Measurements from ENCODE around the gene VSTM4. TPM values are rescaled to one million over a fixed set of nuclear protein-coding genes. Genes with fewer than 3 reads are reported as not detected.
A peak's percentile ranks its signal among the peaks of the same experiment; 100 is the strongest.

Gene VSTM4
- total and polyA plus RNA-seq, 11 donors: 5.6 to 22.1 (median 15.8) TPM

DNA sequence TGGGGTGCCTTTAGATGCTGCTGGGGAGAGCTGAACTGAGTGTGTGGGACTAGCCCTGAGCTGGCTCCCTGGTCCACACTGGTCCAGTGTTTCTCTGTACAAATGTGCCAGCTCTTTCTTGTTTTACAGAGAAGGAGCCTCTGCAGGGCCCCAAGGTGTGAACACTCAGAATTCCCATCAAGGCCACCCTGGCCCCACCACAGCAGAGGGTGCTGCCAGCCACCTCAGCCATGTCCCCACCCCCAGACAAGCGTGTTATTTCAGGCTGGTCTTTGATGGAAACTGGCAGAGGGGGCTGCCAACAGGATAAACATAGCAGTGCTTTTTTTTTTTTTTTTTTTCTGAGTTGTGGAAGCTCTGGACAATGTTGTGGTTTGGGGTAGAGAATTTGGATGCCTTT lies 107.2 kb downstream of the VSTM4 start:
- H3K9me3 ChIP-seq: no peaks in the 10 kb centered on the region
- DNase-seq: peak in 4 of 5 donors; percentile 43 to 72 (median 50)
- ATAC-seq: peak; percentile 60 to 86 (median 82)
- H3K27me3 ChIP-seq: no peaks in the 10 kb centered on the region
- peak overlapping the region; percentile 28 to 90 (median 74) for H3K27ac ChIP-seq
- no peaks in the 10 kb centered on the region for H3K36me3 ChIP-seq
- no peak overlapping the region for H3K4me3 ChIP-seq
- WGBS, 4 donors: 30 to 38% (median 36%) methylated on average over 1 of the region's 1 CpG
- TF ChIP-seq POLR2A (IDR thresholded peaks at IDR 0.05): no peak
- TF ChIP-seq, protein P1, sequence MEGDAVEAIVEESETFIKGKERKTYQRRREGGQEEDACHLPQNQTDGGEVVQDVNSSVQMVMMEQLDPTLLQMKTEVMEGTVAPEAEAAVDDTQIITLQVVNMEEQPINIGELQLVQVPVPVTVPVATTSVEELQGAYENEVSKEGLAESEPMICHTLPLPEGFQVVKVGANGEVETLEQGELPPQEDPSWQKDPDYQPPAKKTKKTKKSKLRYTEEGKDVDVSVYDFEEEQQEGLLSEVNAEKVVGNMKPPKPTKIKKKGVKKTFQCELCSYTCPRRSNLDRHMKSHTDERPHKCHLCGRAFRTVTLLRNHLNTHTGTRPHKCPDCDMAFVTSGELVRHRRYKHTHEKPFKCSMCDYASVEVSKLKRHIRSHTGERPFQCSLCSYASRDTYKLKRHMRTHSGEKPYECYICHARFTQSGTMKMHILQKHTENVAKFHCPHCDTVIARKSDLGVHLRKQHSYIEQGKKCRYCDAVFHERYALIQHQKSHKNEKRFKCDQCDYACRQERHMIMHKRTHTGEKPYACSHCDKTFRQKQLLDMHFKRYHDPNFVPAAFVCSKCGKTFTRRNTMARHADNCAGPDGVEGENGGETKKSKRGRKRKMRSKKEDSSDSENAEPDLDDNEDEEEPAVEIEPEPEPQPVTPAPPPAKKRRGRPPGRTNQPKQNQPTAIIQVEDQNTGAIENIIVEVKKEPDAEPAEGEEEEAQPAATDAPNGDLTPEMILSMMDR (IDR thresholded peaks at IDR 0.05): no peak
- H3K4me1 ChIP-seq: peaks cover 0 to 47% (median 32%) of the 10 kb centered on the region in 12 donors
- intact Hi-C loops (cut with DNase I): loop anchor here in 3 of 10 donors (5.0 to 10.0 kb wide), 2 partner anchors 107 to 109 kb away; partner anchors contain the start of gene VSTM4 (in 3 of the 3)

DNA sequence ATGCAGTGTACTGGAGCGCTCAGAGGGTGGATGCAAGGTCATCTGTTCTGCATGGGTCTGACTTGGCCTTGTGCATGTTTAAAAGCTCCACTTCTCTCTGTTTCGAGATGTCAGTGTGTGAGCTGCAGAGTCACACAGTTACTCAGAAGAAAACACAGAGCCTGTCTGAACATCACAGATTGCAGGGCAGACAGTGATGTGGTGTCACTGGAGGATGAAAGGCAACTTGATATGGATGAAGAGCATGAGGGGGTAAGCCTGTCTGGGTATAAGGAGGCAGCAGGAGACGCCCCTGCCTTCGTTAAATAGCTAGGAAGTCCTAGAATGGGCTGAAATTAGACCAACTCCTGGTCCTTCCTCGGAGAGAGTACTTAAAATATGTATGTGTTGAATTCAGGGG lies 108.2 kb downstream of the VSTM4 start:
- ATAC-seq (no peak), DNase-seq (no peak)
- intact Hi-C loops (cut with DNase I): loop anchor here in 3 of 10 donors (5.0 to 10.0 kb wide), 2 partner anchors 108 to 110 kb away; partner anchors contain the start of gene VSTM4 (in 3 of the 3)
- TF ChIP-seq, protein P1 (IDR thresholded peaks at IDR 0.05): no peak
- no peak for TF ChIP-seq POLR2A (IDR thresholded peaks at IDR 0.05)
- no peaks in the 10 kb centered on the region for H3K9me3 ChIP-seq
- 51 to 65% (median 59%) methylated on average over 5 of the region's 5 CpGs for WGBS, 4 donors
- no peak overlapping the region for H3K4me3 ChIP-seq
- no peaks in the 10 kb centered on the region for H3K36me3 ChIP-seq
- H3K27me3 ChIP-seq: no peaks in the 10 kb centered on the region
- H3K27ac ChIP-seq: peak overlapping the region in 8 of 12 donors; percentile 62 to 90 (median 78)
- H3K4me1 ChIP-seq: peaks cover 0 to 44% (median 27%) of the 10 kb centered on the region in 12 donors

DNA sequence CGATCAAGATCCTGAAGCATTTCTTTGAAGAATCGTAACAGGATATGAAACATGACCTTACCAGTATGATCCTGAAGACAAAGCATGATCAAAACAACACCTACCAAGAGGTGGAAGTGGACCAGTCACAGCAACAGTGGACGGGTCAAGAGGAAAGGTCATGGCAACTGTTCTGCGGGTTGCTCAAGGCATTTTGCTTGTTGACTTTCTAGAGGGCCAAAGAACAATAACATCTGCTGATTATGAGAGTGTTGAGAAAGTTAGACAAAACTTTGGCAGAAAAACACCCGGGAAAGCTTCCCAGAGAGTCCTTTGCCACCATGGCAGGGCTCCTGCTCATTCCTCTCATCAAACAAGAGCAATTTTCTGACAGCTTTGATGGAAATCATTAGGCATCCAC lies 110.1 kb downstream of the VSTM4 start:
- H3K4me1 ChIP-seq: peaks cover 0 to 51% (median 28%) of the 10 kb centered on the region in 12 donors
- intact Hi-C loops (cut with DNase I): loop anchor here in 3 of 10 donors (5.0 to 10.0 kb wide), 2 partner anchors 110 to 112 kb away; partner anchors contain the start of gene VSTM4 (in 3 of the 3)
- H3K27me3 ChIP-seq: no peaks in the 10 kb centered on the region
- no peaks in the 10 kb centered on the region for H3K9me3 ChIP-seq
- 84 to 90% (median 86%) methylated on average over 5 of the region's 5 CpGs for WGBS, 4 donors
- no peak for TF ChIP-seq POLR2A (IDR thresholded peaks at IDR 0.05)
- TF ChIP-seq, protein P1 (IDR thresholded peaks at IDR 0.05): no peak
- DNase-seq (no peak), ATAC-seq (no peak)
- no peak overlapping the region for H3K27ac ChIP-seq
- H3K4me3 ChIP-seq: no peak overlapping the region
- no peaks in the 10 kb centered on the region for H3K36me3 ChIP-seq

DNA sequence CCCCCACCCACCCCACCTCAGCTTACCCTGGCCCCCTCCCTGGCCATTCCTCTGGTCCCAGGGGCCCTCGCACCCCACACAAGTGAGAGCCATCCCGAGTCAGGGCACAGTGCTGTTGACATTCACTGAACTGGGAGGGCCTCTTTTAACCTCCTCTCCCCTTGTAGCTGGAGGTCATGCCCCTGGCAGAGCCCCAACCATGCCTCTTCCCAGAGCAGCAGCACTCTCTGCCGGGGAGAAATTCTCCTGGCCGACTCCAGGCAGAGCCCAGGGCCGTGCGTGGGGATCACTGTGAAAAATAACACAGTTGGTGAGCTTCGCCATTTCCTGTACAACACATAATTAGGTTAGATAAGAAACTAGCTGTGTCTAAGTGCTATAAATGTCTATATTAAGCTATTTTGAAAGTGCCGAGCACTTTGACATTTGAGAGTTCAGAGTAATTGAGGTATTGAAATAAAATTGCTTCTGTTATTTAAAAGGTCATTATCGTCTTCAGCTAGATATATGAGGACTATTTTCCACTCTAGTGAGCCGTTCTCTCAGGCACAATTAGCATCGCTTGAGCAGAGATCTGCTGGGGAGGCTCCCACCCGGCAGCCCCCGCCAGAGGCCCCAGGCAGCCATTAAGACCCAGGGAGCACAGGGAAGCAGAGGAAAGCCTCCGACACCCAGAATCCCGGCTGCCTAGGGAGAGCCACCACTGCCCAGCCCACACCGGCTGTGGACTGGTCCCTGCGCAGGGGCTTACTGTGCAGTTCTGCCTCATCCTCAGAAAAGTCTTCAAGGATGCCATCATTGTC lies 113.3 kb downstream of the VSTM4 start:
- Histone ChIP-seq H3K36me3 (no peaks in the 10 kb centered on the region), H3K27ac (peak overlapping the region in 9 of 12 donors; percentile 19 to 78 (median 64)), H3K4me1 (peaks cover 0 to 19% (median 12%) of the 10 kb centered on the region in 12 donors), H3K27me3 (no peaks in the 10 kb centered on the region), H3K9me3 (no peaks in the 10 kb centered on the region), H3K4me3 (no peak overlapping the region)
- peak; percentile 83 to 89 (median 85) for ATAC-seq
- WGBS, 4 donors: 41 to 52% (median 51%) methylated on average over 10 to 17 of the region's 17 CpGs
- peak in 4 of 5 donors; percentile 58 to 78 (median 62) for DNase-seq
- intact Hi-C loops (cut with DNase I): loop anchor here in 1 of 10 donors (10.0 kb wide), 1 partner anchor 113 kb away; the partner anchor contains the start of gene VSTM4
- TF ChIP-seq, protein P1 (IDR thresholded peaks at IDR 0.05): peak in 5 of 12 donors; percentile 14 to 37 (median 22)
- no peak for TF ChIP-seq POLR2A (IDR thresholded peaks at IDR 0.05)

Data from heart left ventricle (tissue), 16 donors.